ENCODE measurements around the gene TSSK1B. TPM values are rescaled to one million over a fixed set of nuclear protein-coding genes. Genes with fewer than 3 reads are reported as not detected.
"Not testable (repeated sequence)": the region's sequence is repeated elsewhere in the genome, so short reads cannot be mapped to it uniquely, and the experiment has no call there.

TSSK1B gene
- total RNA-seq, 3 donors from 2014 or later (not counting 1 experiment from before 2014, with no cell fraction given), result not detected

DNA sequence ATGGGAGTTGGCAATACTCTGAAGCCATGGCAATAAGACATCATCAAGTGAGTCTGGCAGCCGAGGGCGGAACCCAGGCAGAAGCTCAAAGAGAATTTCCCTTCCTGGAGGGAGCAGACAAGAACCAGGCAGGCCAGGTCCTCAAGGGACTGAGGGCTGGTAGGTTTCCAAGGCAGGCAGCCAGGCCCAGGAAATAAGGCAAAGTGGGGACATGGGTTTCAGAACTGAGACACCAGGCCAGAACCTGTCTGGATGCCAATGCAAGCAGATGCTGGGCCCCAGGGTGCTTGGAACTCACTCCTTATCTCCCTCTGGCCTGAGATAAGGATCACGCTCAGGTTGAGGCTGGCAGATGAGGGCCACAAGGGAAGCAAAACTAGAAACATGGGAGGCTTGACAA is 8.9 kb downstream of the TSSK1B start:
- no peaks in the 10 kb centered on the region for H3K9me3 Mint-ChIP-seq
- DNase-seq (no peak), ATAC-seq (no peak)
- no peak overlapping the region for H3K4me3 ChIP-seq (ENCODE audit: low read length)
- WGBS (ENCODE audit: insufficient coverage), result 92% methylated on average over 3 of the region's 3 CpGs
- intact Hi-C loops (cut with micrococcal nuclease), result no loop called here
- no peaks in the 10 kb centered on the region for H3K4me1 ChIP-seq (ENCODE audit: control insufficient read depth, insufficient read depth, low read length)
- H3K27ac ChIP-seq (ENCODE audit: low read length), result no peak overlapping the region
- no peaks in the 10 kb centered on the region for H3K4me1 Mint-ChIP-seq
- no peak overlapping the region for H3K27ac Mint-ChIP-seq
- TF ChIP-seq, protein P1, sequence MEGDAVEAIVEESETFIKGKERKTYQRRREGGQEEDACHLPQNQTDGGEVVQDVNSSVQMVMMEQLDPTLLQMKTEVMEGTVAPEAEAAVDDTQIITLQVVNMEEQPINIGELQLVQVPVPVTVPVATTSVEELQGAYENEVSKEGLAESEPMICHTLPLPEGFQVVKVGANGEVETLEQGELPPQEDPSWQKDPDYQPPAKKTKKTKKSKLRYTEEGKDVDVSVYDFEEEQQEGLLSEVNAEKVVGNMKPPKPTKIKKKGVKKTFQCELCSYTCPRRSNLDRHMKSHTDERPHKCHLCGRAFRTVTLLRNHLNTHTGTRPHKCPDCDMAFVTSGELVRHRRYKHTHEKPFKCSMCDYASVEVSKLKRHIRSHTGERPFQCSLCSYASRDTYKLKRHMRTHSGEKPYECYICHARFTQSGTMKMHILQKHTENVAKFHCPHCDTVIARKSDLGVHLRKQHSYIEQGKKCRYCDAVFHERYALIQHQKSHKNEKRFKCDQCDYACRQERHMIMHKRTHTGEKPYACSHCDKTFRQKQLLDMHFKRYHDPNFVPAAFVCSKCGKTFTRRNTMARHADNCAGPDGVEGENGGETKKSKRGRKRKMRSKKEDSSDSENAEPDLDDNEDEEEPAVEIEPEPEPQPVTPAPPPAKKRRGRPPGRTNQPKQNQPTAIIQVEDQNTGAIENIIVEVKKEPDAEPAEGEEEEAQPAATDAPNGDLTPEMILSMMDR (IDR thresholded peaks at IDR 0.05), result no peak
- H3K27me3 Mint-ChIP-seq (ENCODE audit: low read depth in 2 of 2), result peaks cover 4 to 32% of the 10 kb centered on the region in 2 donors
- H3K9me3 ChIP-seq (ENCODE audit: control insufficient read depth, insufficient read depth, low read length), result no peaks in the 10 kb centered on the region
- no peak overlapping the region for H3K4me3 Mint-ChIP-seq
- no peaks in the 10 kb centered on the region for H3K36me3 Mint-ChIP-seq
- H3K36me3 ChIP-seq (ENCODE audit: control insufficient read depth, insufficient read depth, low read length), result no peaks in the 10 kb centered on the region
- H3K27me3 ChIP-seq (ENCODE audit: control insufficient read depth, insufficient read depth, low read length), result peaks cover 2% of the 10 kb centered on the region

DNA sequence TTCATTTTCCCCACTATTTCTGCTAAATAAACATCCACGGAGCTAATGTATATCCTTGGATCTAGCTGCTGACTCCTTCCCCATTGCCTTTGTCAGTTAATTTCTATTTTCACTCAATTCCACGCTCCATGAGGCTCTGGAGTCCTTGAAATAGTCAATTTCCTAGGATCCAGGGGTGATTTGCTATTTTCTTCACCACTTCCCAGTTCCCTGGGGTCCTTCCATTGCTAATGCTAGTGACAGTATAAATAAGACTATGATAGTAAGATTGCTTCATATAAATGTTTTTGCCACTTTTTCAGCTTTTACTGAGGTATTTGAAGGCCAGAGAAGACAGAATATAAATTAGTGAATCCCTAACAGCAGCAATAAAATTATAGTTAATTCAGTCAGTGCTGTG is 13.1 kb downstream of the TSSK1B start:
- Histone ChIP-seq H3K4me1 (ENCODE audit: control insufficient read depth, insufficient read depth, low read length) (no peaks in the 10 kb centered on the region), H3K4me3 (ENCODE audit: low read length) (no peak overlapping the region), H3K9me3 (ENCODE audit: control insufficient read depth, insufficient read depth, low read length) (no peaks in the 10 kb centered on the region), H3K27me3 (ENCODE audit: control insufficient read depth, insufficient read depth, low read length) (peaks cover 2% of the 10 kb centered on the region), H3K27ac (ENCODE audit: low read length) (no peak overlapping the region), H3K36me3 (ENCODE audit: control insufficient read depth, insufficient read depth, low read length) (no peaks in the 10 kb centered on the region)
- Mint-ChIP-seq H3K4me3 (no peak overlapping the region), H3K4me1 (no peaks in the 10 kb centered on the region), H3K36me3 (no peaks in the 10 kb centered on the region), H3K9me3 (no peaks in the 10 kb centered on the region), H3K27me3 (ENCODE audit: low read depth in 2 of 2) (peaks cover 4 to 32% of the 10 kb centered on the region in 2 donors), H3K27ac (no peak overlapping the region)
- TF ChIP-seq, protein P1 (IDR thresholded peaks at IDR 0.05), result no peak
- intact Hi-C loops (cut with micrococcal nuclease), result no loop called here
- DNase-seq, result no peak
- ATAC-seq, result no peak
- WGBS (ENCODE audit: insufficient coverage), result 89% methylated on average over 2 of the region's 2 CpGs

DNA sequence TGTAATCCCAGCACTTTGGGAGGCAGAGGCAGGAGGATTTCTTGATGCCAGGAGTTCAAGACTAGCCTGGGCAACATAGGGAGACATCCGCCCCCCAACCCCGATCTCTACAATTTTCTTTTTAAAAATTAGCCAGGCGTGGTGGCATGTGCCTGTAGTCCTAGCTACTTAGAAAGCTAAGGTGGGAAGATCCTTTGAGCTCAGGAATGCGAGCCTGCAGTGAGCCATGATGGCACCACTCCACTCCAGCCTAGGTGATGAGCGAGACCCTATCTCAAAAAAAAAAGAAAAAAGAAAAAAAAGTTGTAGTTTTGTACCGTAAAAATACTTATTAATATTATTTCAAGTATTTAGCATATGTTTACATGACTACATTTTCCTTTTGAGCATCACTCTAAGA is 29.3 kb downstream of the TSSK1B start:
- H3K4me1 Mint-ChIP-seq, result no peaks in the 10 kb centered on the region
- Histone ChIP-seq H3K4me1 (ENCODE audit: control insufficient read depth, insufficient read depth, low read length) (no peaks in the 10 kb centered on the region), H3K36me3 (ENCODE audit: control insufficient read depth, insufficient read depth, low read length) (no peaks in the 10 kb centered on the region), H3K9me3 (ENCODE audit: control insufficient read depth, insufficient read depth, low read length) (no peaks in the 10 kb centered on the region), H3K4me3 (ENCODE audit: low read length) (no peak overlapping the region), H3K27ac (ENCODE audit: low read length) (no peak overlapping the region), H3K27me3 (ENCODE audit: control insufficient read depth, insufficient read depth, low read length) (no peaks in the 10 kb centered on the region)
- H3K27ac Mint-ChIP-seq, result no peak overlapping the region
- no peak overlapping the region for H3K4me3 Mint-ChIP-seq
- no peaks in the 10 kb centered on the region for H3K36me3 Mint-ChIP-seq
- TF ChIP-seq, protein P1 (IDR thresholded peaks at IDR 0.05), result no peak
- no peak for ATAC-seq
- WGBS (ENCODE audit: insufficient coverage), result 87% methylated on average over 4 of the region's 6 CpGs
- DNase-seq, result no peak
- peaks cover 6 to 29% of the 10 kb centered on the region in 2 donors for H3K27me3 Mint-ChIP-seq (ENCODE audit: low read depth in 2 of 2)
- intact Hi-C loops (cut with micrococcal nuclease), result no loop called here
- no peaks in the 10 kb centered on the region for H3K9me3 Mint-ChIP-seq

DNA sequence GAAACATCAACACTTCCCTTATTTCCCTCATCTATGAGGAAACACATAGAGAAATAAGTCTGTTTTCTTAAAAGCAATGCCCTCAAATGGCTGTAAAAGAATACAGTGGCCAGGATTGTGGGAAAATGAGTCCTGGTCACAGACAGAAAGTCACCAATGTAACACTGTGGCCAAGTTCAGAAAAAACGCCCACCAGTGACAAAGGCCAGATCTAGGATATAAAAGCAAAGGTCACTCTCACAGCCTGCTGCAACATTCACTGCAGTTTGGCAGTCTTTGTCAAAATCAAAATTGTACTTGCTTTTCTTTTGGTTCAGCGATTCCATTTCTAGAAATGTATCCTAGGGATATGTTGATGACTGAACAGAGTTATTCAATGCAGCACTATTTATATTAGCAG is 30.5 kb downstream of the TSSK1B start:
- TF ChIP-seq, protein P1 (IDR thresholded peaks at IDR 0.05), result no peak
- H3K4me3 Mint-ChIP-seq, result no peak overlapping the region
- Histone ChIP-seq H3K4me1 (ENCODE audit: control insufficient read depth, insufficient read depth, low read length) (no peaks in the 10 kb centered on the region), H3K36me3 (ENCODE audit: control insufficient read depth, insufficient read depth, low read length) (no peaks in the 10 kb centered on the region), H3K4me3 (ENCODE audit: low read length) (no peak overlapping the region), H3K27ac (ENCODE audit: low read length) (no peak overlapping the region), H3K27me3 (ENCODE audit: control insufficient read depth, insufficient read depth, low read length) (no peaks in the 10 kb centered on the region), H3K9me3 (ENCODE audit: control insufficient read depth, insufficient read depth, low read length) (no peaks in the 10 kb centered on the region)
- H3K27ac Mint-ChIP-seq, result no peak overlapping the region
- H3K36me3 Mint-ChIP-seq, result no peaks in the 10 kb centered on the region
- H3K9me3 Mint-ChIP-seq, result no peaks in the 10 kb centered on the region
- no peak for DNase-seq
- intact Hi-C loops (cut with micrococcal nuclease), result no loop called here
- H3K4me1 Mint-ChIP-seq, result no peaks in the 10 kb centered on the region
- WGBS (ENCODE audit: insufficient coverage), result 76% methylated on average over 1 of the region's 2 CpGs
- peaks cover 6 to 29% of the 10 kb centered on the region in 2 donors for H3K27me3 Mint-ChIP-seq (ENCODE audit: low read depth in 2 of 2)
- no peak for ATAC-seq

DNA sequence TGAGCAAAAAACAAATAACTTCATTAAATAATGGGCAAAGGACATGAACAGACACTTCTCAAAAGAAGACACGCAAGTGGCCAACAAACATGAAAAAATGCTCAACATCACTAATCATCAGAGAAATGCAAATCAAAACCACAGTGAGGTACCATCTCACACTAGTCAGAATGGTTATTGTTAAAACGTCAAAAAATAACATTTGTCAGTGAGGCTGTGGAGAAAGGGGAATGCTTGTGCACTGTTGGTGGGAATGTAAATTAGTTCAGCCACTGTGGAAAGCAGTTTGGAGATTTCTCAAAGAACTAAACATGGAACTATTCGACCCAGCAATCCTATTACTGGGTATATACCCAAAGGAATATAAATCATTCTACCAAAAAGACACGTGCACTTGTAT is 36.8 kb downstream of the TSSK1B start:
- H3K9me3 ChIP-seq (ENCODE audit: control insufficient read depth, insufficient read depth, low read length); H3K27ac ChIP-seq (ENCODE audit: low read length); H3K36me3 ChIP-seq (ENCODE audit: control insufficient read depth, insufficient read depth, low read length); H3K4me3 Mint-ChIP-seq; ATAC-seq; H3K36me3 Mint-ChIP-seq; H3K9me3 Mint-ChIP-seq; H3K4me1 ChIP-seq (ENCODE audit: control insufficient read depth, insufficient read depth, low read length); DNase-seq; H3K4me1 Mint-ChIP-seq; H3K4me3 ChIP-seq (ENCODE audit: low read length); H3K27ac Mint-ChIP-seq; intact Hi-C loops (cut with micrococcal nuclease); H3K27me3 ChIP-seq (ENCODE audit: control insufficient read depth, insufficient read depth, low read length): not testable (repeated sequence)
- H3K27me3 Mint-ChIP-seq (ENCODE audit: low read depth in 2 of 2), result peaks cover 9 to 23% of the 10 kb centered on the region in 2 donors
- WGBS (ENCODE audit: insufficient coverage), result 91% methylated on average over 4 of the region's 4 CpGs

All from natural killer cell (primary cell).